Vagina (tissue), 2 donors: Measurements from ENCODE around the gene ETFDH. TPM values are rescaled to one million over a fixed set of nuclear protein-coding genes. Genes with fewer than 3 reads are reported as not detected.
"Not testable (repeated sequence)": the region's sequence is repeated elsewhere in the genome, so short reads cannot be mapped to it uniquely, and the experiment has no call there.

Experiments used
- DNase-seq, 2 donors: peaks; one replicate each; pipeline ENCODE4 v3.0.0-alpha.2; 2017; ENCODE audit errors: extremely low spot score in 2 of 2
- H3K27ac ChIP-seq: fragments of 200-600 bp; sonication (generic); one replicate; pipeline ENCODE4 v1.5.1; 2019
- H3K27me3 ChIP-seq: fragments of 200-600 bp; sonication (generic); one replicate; pipeline ENCODE4 v1.5.1; 2019
- H3K36me3 ChIP-seq, 2 donors: fragments of 200-600 bp; sonication (generic); one replicate each; pipeline ENCODE4 v1.5.1; 2017 to 2019
- H3K4me1 ChIP-seq: fragments of 200-600 bp; sonication (generic); one replicate; pipeline ENCODE4 v1.5.1; 2019
- H3K4me3 ChIP-seq, 2 donors: fragments of 200-600 bp; sonication (generic); 1 replicate in 1 of 2; 2 replicates in 1 of 2; pipeline ENCODE4 v1.5.1; 2016 to 2019
- H3K9me3 ChIP-seq: fragments of 200-600 bp; sonication (generic); one replicate; pipeline ENCODE4 v1.5.1; 2019
- POLR2A ChIP-seq, 2 donors: fragments of 450-650 bp; IDR thresholded peaks; one replicate each; pipeline ENCODE4 v1.6.1; 2017; ENCODE audit warnings: antibody characterized with exemption in 2 of 2, mild to moderate bottlenecking in 2 of 2, moderate library complexity in 2 of 2
- POLR2AphosphoS5 ChIP-seq, 2 donors: sonication (generic); formaldehyde crosslinking; IDR thresholded peaks; one replicate each; pipeline ENCODE4 v1.9.0; 2017; ENCODE audit warnings: antibody characterized with exemption in 2 of 2, mild to moderate bottlenecking in 2 of 2, low read depth in 1 of 2; ENCODE audit not compliant: insufficient read depth in 1 of 2
- intact Hi-C: fragments of 100-400 bp; cut with DNase I; formaldehyde crosslinking; loops from one replicate; pipeline ENCODE4 v1.15.1; 2023
- total RNA-seq: library from RNA; depleted of rRNA; stranded (reverse); fragments of >200 nt; gene quantifications from one replicate; pipeline ENCODE4 v1.2.3, GENCODE V29; 2016
- TF ChIP-seq, protein P1 (sequence below), 3 experiments: fragments of 450-650 bp in 2 of 3; fragments of 200-600 bp in 1 of 3; sonication (generic) in 1 of 3; IDR thresholded peaks; one replicate each; pipeline ENCODE4 v1.5.1; 2017 to 2019; ENCODE audit warnings: antibody characterized with exemption in 3 of 3, mild to moderate bottlenecking in 2 of 3, moderate library complexity in 2 of 3

ETFDH gene
- total RNA-seq, 1 donor from 2014 or later, result 20.4 TPM

DNA sequence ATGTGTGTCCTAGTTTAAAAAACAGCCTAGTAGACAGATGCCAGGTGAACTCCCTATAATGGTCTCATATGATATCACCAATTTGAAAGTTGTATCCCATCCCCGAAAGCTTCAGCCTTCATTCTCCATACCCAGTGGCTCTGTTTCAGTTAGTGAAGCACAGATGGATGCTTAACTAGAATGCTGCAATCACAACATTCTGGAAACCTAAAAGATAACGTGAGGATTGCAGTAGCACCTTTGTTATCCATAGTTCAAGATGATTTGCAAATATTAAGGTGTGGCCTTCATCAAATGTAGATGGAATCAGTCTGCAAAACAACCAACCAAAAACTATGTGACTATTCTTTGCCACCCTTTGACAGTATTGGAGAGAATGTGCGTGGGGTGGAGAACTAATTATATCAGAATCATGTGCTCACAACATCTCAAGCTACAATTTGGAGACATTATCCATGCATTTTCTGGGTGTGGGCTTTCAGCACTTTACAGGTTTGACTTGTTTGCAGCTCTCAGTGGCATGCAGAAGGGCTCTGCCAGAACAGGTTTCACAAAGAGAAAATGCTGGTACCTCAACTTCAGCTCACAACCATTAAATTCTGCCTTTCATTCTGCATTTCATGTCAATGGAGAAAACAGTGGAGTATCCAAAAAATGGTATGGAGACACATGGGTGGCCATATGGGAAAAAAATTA, 69.4 kb downstream of the ETFDH start:
- Histone ChIP-seq H3K27ac (no peak overlapping the region), H3K36me3 (no peaks in the 10 kb centered on the region), H3K4me3 (no peak overlapping the region), H3K27me3 (no peaks in the 10 kb centered on the region), H3K9me3 (no peaks in the 10 kb centered on the region), H3K4me1 (no peaks in the 10 kb centered on the region)
- TF ChIP-seq POLR2A (IDR thresholded peaks at IDR 0.05) (no peak), POLR2AphosphoS5 (IDR thresholded peaks at IDR 0.05; ENCODE audit: insufficient read depth in 1 of 2, low read depth in 1 of 2) (no peak)
- TF ChIP-seq, protein P1, sequence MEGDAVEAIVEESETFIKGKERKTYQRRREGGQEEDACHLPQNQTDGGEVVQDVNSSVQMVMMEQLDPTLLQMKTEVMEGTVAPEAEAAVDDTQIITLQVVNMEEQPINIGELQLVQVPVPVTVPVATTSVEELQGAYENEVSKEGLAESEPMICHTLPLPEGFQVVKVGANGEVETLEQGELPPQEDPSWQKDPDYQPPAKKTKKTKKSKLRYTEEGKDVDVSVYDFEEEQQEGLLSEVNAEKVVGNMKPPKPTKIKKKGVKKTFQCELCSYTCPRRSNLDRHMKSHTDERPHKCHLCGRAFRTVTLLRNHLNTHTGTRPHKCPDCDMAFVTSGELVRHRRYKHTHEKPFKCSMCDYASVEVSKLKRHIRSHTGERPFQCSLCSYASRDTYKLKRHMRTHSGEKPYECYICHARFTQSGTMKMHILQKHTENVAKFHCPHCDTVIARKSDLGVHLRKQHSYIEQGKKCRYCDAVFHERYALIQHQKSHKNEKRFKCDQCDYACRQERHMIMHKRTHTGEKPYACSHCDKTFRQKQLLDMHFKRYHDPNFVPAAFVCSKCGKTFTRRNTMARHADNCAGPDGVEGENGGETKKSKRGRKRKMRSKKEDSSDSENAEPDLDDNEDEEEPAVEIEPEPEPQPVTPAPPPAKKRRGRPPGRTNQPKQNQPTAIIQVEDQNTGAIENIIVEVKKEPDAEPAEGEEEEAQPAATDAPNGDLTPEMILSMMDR (IDR thresholded peaks at IDR 0.05), result no peak
- DNase-seq, result no peak
- intact Hi-C loops, result no loop called here

DNA sequence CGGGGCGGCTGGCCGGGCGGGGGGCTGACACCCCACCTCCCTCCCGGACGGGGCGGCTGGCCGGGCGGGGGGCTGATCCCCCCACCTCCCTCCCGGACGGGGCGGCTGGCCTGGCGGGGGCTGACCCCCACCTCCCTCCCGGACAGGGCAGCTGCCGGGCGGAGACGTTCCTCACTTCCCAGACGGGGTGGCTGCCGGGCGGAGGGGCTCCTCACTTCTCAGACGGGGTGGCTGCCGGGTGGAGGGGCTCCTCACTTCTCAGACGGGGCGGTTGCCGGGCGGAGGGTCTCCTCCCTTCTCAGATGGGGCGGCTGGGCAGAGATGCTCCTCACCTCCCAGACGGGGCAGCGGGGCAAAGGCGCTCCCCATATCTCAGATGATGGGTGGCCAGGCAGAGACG, 74.4 kb downstream of the ETFDH start:
- H3K27me3 ChIP-seq, intact Hi-C loops, H3K4me1 ChIP-seq, H3K27ac ChIP-seq, H3K9me3 ChIP-seq, H3K36me3 ChIP-seq, DNase-seq, H3K4me3 ChIP-seq: not testable (repeated sequence)

DNA sequence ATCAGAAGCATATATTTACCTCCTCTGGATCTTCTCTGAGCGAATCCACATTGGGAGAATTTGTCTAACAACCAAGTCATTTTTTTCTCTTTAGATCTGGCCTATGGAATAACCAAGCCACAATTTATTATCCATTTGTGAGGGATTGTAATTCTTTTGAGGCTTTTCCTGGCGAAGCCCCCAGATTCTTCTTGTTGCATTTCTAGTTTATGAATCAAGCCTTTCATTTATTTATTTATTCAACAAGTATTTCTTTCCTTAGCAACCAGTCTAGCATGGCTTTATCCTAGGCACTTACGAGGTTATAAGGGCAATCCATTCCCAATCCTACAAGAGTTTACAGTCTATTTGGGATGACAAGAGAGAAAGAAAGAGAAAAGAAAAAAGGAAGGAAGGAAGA, 78.3 kb downstream of the ETFDH start:
- Histone ChIP-seq H3K9me3 (no peaks in the 10 kb centered on the region), H3K36me3 (no peaks in the 10 kb centered on the region), H3K27me3 (no peaks in the 10 kb centered on the region), H3K4me3 (no peak overlapping the region), H3K4me1 (no peaks in the 10 kb centered on the region), H3K27ac (no peak overlapping the region)
- TF ChIP-seq, protein P1 (IDR thresholded peaks at IDR 0.05), result no peak
- no peak for TF ChIP-seq POLR2AphosphoS5 (IDR thresholded peaks at IDR 0.05; ENCODE audit: insufficient read depth in 1 of 2, low read depth in 1 of 2)
- no peak for TF ChIP-seq POLR2A (IDR thresholded peaks at IDR 0.05)
- intact Hi-C loops, result no loop called here
- DNase-seq, result no peak

DNA sequence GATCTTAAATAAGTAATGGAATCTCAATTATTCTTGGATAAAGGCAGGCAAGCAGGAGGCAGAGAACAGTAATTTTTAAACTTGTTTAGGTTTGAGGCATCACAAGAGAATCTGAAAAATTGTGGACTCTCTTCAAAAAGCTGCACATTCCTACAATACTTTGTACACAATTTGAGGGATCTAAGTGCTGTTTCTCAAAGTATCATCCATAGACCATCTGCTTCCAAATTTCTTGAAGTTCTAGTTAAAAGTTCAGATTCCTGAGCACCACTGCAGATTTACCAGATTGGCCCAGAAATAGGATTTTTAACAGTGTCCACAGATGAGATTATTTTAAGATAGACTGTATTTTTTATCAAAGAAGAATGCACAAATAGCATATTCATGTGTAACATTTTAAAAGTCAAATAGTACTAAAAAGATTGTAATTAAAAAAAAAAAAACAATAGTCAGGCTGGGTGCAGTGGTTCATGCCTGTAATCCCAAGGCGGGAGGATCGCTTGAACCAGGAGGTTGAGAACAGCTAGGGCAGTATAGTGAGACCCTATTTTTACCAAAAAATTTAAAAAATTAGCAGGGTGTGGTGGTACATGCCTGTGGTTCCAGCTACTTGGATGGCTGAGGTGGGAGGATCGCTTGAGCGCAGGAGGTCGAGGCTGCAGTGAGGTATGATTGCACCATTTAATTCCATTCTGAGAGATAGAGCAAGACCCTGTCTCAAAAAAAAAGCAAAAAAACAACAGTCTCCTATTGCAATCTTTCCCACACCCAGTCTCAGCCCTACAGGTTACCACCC, 82.5 kb downstream of the ETFDH start:
- intact Hi-C loops, result no loop called here
- Histone ChIP-seq H3K27me3 (no peaks in the 10 kb centered on the region), H3K9me3 (no peaks in the 10 kb centered on the region), H3K4me3 (no peak overlapping the region), H3K27ac (no peak overlapping the region), H3K4me1 (no peaks in the 10 kb centered on the region), H3K36me3 (no peaks in the 10 kb centered on the region)
- TF ChIP-seq POLR2AphosphoS5 (IDR thresholded peaks at IDR 0.05; ENCODE audit: insufficient read depth in 1 of 2, low read depth in 1 of 2), result no peak
- TF ChIP-seq, protein P1 (IDR thresholded peaks at IDR 0.05), result no peak
- TF ChIP-seq POLR2A (IDR thresholded peaks at IDR 0.05), result no peak
- no peak for DNase-seq

DNA sequence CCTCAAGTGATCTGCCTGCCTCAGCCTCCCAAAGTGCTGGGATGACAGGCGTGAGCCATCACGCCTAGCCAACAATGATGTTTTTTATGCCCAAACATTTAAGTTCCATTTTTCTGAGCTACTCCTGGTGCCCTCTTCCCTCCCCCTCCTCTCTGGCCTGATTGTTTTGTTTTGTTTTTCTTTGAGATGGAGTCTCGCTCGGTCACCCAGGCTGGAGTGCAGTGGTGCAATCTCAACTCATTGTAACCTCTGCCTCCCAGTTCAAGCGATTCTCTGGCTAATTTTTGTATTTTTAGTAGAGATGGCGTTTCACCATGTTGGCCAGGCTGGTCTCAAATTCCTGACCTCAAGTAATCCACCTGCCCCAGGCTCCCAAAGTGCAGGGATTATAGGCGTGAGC, 83.7 kb downstream of the ETFDH start:
- H3K9me3 ChIP-seq, H3K4me1 ChIP-seq, H3K36me3 ChIP-seq, H3K4me3 ChIP-seq, H3K27ac ChIP-seq, DNase-seq, intact Hi-C loops, H3K27me3 ChIP-seq: not testable (repeated sequence)

DNA sequence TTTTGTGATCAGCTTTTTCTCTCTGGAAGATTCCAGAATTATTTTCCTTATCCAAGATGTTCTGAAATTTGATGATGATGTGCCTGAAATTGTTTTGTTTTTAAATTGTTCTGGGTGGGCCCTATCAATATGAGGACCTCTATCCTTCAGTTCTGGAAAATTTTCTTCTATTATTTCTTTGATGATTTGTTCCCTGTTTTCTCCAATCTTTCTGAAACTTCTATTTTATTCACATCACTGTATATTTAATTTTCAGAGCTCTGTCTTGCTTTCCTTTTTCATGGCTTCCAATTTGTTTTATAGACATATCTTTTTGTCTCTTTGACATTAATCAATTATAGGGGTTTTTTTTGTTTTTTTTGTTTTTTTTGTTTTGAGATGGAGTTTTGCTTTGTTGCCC, 84.5 kb downstream of the ETFDH start:
- Histone ChIP-seq H3K4me1 (no peaks in the 10 kb centered on the region), H3K27ac (no peak overlapping the region), H3K36me3 (no peaks in the 10 kb centered on the region), H3K27me3 (no peaks in the 10 kb centered on the region), H3K4me3 (no peak overlapping the region), H3K9me3 (no peaks in the 10 kb centered on the region)
- intact Hi-C loops, result no loop called here
- no peak for DNase-seq
- TF ChIP-seq POLR2A (IDR thresholded peaks at IDR 0.05), result no peak
- TF ChIP-seq POLR2AphosphoS5 (IDR thresholded peaks at IDR 0.05; ENCODE audit: insufficient read depth in 1 of 2, low read depth in 1 of 2), result no peak
- TF ChIP-seq, protein P1 (IDR thresholded peaks at IDR 0.05), result no peak
